ENCODE data around the gene RAB28.

Gene RAB28

GRCh38 chr4:13524504-13525243 is 40.5 kb upstream of the RAB28 start:
- no peak overlapping the region for H3K9ac ChIP-seq (ENCODE audit: low read depth in 1 of 2, low read length in 2 of 2)
- H3K36me3 ChIP-seq (ENCODE audit: control insufficient read depth in 2 of 2, insufficient read depth in 2 of 2, low read length in 2 of 2): no peaks in the 10 kb centered on the region
- H3K4me1 ChIP-seq (ENCODE audit: control insufficient read depth in 2 of 2, insufficient read depth in 2 of 2, low read length in 2 of 2): no peaks in the 10 kb centered on the region
- H3K4me3 ChIP-seq (ENCODE audit: low read length in 2 of 2): no peak overlapping the region
- H3K9me3 ChIP-seq (ENCODE audit: control insufficient read depth in 2 of 2, low read length in 2 of 2): peaks cover 6 to 10% of the 10 kb centered on the region in 2 donors
- peaks cover 50 to 60% of the 10 kb centered on the region in 2 donors for H3K27me3 ChIP-seq (ENCODE audit: control insufficient read depth in 2 of 2, insufficient read depth in 2 of 2, low read length in 2 of 2)
- no peak overlapping the region for H3K27ac ChIP-seq (ENCODE audit: low read depth in 2 of 2, low read length in 2 of 2)

GRCh38 chr4:13523591-13524503 is 39.7 kb upstream of the RAB28 start:
- no peak overlapping the region for H3K4me3 ChIP-seq (ENCODE audit: low read length in 2 of 2)
- H3K27ac ChIP-seq (ENCODE audit: low read depth in 2 of 2, low read length in 2 of 2): no peak overlapping the region
- no peaks in the 10 kb centered on the region for H3K36me3 ChIP-seq (ENCODE audit: control insufficient read depth in 2 of 2, insufficient read depth in 2 of 2, low read length in 2 of 2)
- H3K4me1 ChIP-seq (ENCODE audit: control insufficient read depth in 2 of 2, insufficient read depth in 2 of 2, low read length in 2 of 2): no peaks in the 10 kb centered on the region
- peaks cover 41 to 52% of the 10 kb centered on the region in 2 donors for H3K27me3 ChIP-seq (ENCODE audit: control insufficient read depth in 2 of 2, insufficient read depth in 2 of 2, low read length in 2 of 2)
- H3K9ac ChIP-seq (ENCODE audit: low read depth in 1 of 2, low read length in 2 of 2): no peak overlapping the region
- peaks cover 6 to 10% of the 10 kb centered on the region in 2 donors for H3K9me3 ChIP-seq (ENCODE audit: control insufficient read depth in 2 of 2, low read length in 2 of 2)

- H3K36me3 ChIP-seq (ENCODE audit: control insufficient read depth in 2 of 2, insufficient read depth in 2 of 2, low read length in 2 of 2): no peaks in the 10 kb centered on the region
- no peaks in the 10 kb centered on the region for H3K4me1 ChIP-seq (ENCODE audit: control insufficient read depth in 2 of 2, insufficient read depth in 2 of 2, low read length in 2 of 2)
- H3K4me3 ChIP-seq (ENCODE audit: low read length in 2 of 2): no peak overlapping the region
- no peak overlapping the region for H3K27ac ChIP-seq (ENCODE audit: low read depth in 2 of 2, low read length in 2 of 2)
- peaks cover 34 to 45% of the 10 kb centered on the region in 2 donors for H3K27me3 ChIP-seq (ENCODE audit: control insufficient read depth in 2 of 2, insufficient read depth in 2 of 2, low read length in 2 of 2)
- H3K9me3 ChIP-seq (ENCODE audit: control insufficient read depth in 2 of 2, low read length in 2 of 2): peaks cover 6 to 10% of the 10 kb centered on the region in 2 donors
- H3K9ac ChIP-seq (ENCODE audit: low read depth in 1 of 2, low read length in 2 of 2): no peak overlapping the region
These were observed 39.0 kb upstream of the RAB28 start for GRCh38 chr4:13523105-13523477.

- H3K9ac ChIP-seq (ENCODE audit: low read depth in 1 of 2, low read length in 2 of 2): no peak overlapping the region
- H3K27me3 ChIP-seq (ENCODE audit: control insufficient read depth in 2 of 2, insufficient read depth in 2 of 2, low read length in 2 of 2): peaks cover 30 to 44% of the 10 kb centered on the region in 2 donors
- H3K9me3 ChIP-seq (ENCODE audit: control insufficient read depth in 2 of 2, low read length in 2 of 2): peaks cover 6 to 10% of the 10 kb centered on the region in 2 donors
- H3K4me3 ChIP-seq (ENCODE audit: low read length in 2 of 2): no peak overlapping the region
- H3K36me3 ChIP-seq (ENCODE audit: control insufficient read depth in 2 of 2, insufficient read depth in 2 of 2, low read length in 2 of 2): no peaks in the 10 kb centered on the region
- H3K27ac ChIP-seq (ENCODE audit: low read depth in 2 of 2, low read length in 2 of 2): no peak overlapping the region
- H3K4me1 ChIP-seq (ENCODE audit: control insufficient read depth in 2 of 2, insufficient read depth in 2 of 2, low read length in 2 of 2): no peaks in the 10 kb centered on the region
These were observed 38.4 kb upstream of the RAB28 start for GRCh38 chr4:13522282-13523104.

GRCh38 chr4:13521047-13521446 is 36.9 kb upstream of the RAB28 start:
- Histone ChIP-seq H3K27me3 (ENCODE audit: control insufficient read depth in 2 of 2, insufficient read depth in 2 of 2, low read length in 2 of 2) (peaks cover 17 to 32% of the 10 kb centered on the region in 2 donors), H3K9me3 (ENCODE audit: control insufficient read depth in 2 of 2, low read length in 2 of 2) (peaks cover 6 to 10% of the 10 kb centered on the region in 2 donors), H3K4me1 (ENCODE audit: control insufficient read depth in 2 of 2, insufficient read depth in 2 of 2, low read length in 2 of 2) (no peaks in the 10 kb centered on the region), H3K27ac (ENCODE audit: low read depth in 2 of 2, low read length in 2 of 2) (no peak overlapping the region), H3K4me3 (ENCODE audit: low read length in 2 of 2) (no peak overlapping the region), H3K9ac (ENCODE audit: low read depth in 1 of 2, low read length in 2 of 2) (no peak overlapping the region), H3K36me3 (ENCODE audit: control insufficient read depth in 2 of 2, insufficient read depth in 2 of 2, low read length in 2 of 2) (no peaks in the 10 kb centered on the region)

- Histone ChIP-seq H3K36me3 (ENCODE audit: control insufficient read depth in 2 of 2, insufficient read depth in 2 of 2, low read length in 2 of 2) (no peaks in the 10 kb centered on the region), H3K9ac (ENCODE audit: low read depth in 1 of 2, low read length in 2 of 2) (no peak overlapping the region), H3K4me3 (ENCODE audit: low read length in 2 of 2) (no peak overlapping the region), H3K9me3 (ENCODE audit: control insufficient read depth in 2 of 2, low read length in 2 of 2) (no peaks in the 10 kb centered on the region), H3K27ac (ENCODE audit: low read depth in 2 of 2, low read length in 2 of 2) (no peak overlapping the region), H3K4me1 (ENCODE audit: control insufficient read depth in 2 of 2, insufficient read depth in 2 of 2, low read length in 2 of 2) (no peaks in the 10 kb centered on the region), H3K27me3 (ENCODE audit: control insufficient read depth in 2 of 2, insufficient read depth in 2 of 2, low read length in 2 of 2) (peaks cover 3 to 4% of the 10 kb centered on the region in 2 donors)
These were observed 32.2 kb upstream of the RAB28 start for GRCh38 chr4:13516315-13516860.

- H3K9ac ChIP-seq (ENCODE audit: low read depth in 1 of 2, low read length in 2 of 2): no peak overlapping the region
- no peaks in the 10 kb centered on the region for H3K27me3 ChIP-seq (ENCODE audit: control insufficient read depth in 2 of 2, insufficient read depth in 2 of 2, low read length in 2 of 2)
- H3K4me1 ChIP-seq (ENCODE audit: control insufficient read depth in 2 of 2, insufficient read depth in 2 of 2, low read length in 2 of 2): no peaks in the 10 kb centered on the region
- no peaks in the 10 kb centered on the region for H3K36me3 ChIP-seq (ENCODE audit: control insufficient read depth in 2 of 2, insufficient read depth in 2 of 2, low read length in 2 of 2)
- H3K27ac ChIP-seq (ENCODE audit: low read depth in 2 of 2, low read length in 2 of 2): no peak overlapping the region
- no peak overlapping the region for H3K4me3 ChIP-seq (ENCODE audit: low read length in 2 of 2)
- H3K9me3 ChIP-seq (ENCODE audit: control insufficient read depth in 2 of 2, low read length in 2 of 2): no peaks in the 10 kb centered on the region
These were observed 31.1 kb upstream of the RAB28 start for GRCh38 chr4:13515268-13515667.

GRCh38 chr4:13514722-13515121 is 30.6 kb upstream of the RAB28 start:
- Histone ChIP-seq H3K4me3 (ENCODE audit: low read length in 2 of 2) (no peak overlapping the region), H3K27ac (ENCODE audit: low read depth in 2 of 2, low read length in 2 of 2) (no peak overlapping the region), H3K27me3 (ENCODE audit: control insufficient read depth in 2 of 2, insufficient read depth in 2 of 2, low read length in 2 of 2) (no peaks in the 10 kb centered on the region), H3K36me3 (ENCODE audit: control insufficient read depth in 2 of 2, insufficient read depth in 2 of 2, low read length in 2 of 2) (no peaks in the 10 kb centered on the region), H3K9ac (ENCODE audit: low read depth in 1 of 2, low read length in 2 of 2) (no peak overlapping the region), H3K4me1 (ENCODE audit: control insufficient read depth in 2 of 2, insufficient read depth in 2 of 2, low read length in 2 of 2) (no peaks in the 10 kb centered on the region), H3K9me3 (ENCODE audit: control insufficient read depth in 2 of 2, low read length in 2 of 2) (no peaks in the 10 kb centered on the region)

- H3K27ac ChIP-seq (ENCODE audit: low read depth in 2 of 2, low read length in 2 of 2): no peak overlapping the region
- no peaks in the 10 kb centered on the region for H3K9me3 ChIP-seq (ENCODE audit: control insufficient read depth in 2 of 2, low read length in 2 of 2)
- H3K9ac ChIP-seq (ENCODE audit: low read depth in 1 of 2, low read length in 2 of 2): no peak overlapping the region
- H3K4me3 ChIP-seq (ENCODE audit: low read length in 2 of 2): no peak overlapping the region
- H3K27me3 ChIP-seq (ENCODE audit: control insufficient read depth in 2 of 2, insufficient read depth in 2 of 2, low read length in 2 of 2): no peaks in the 10 kb centered on the region
- H3K36me3 ChIP-seq (ENCODE audit: control insufficient read depth in 2 of 2, insufficient read depth in 2 of 2, low read length in 2 of 2): no peaks in the 10 kb centered on the region
- H3K4me1 ChIP-seq (ENCODE audit: control insufficient read depth in 2 of 2, insufficient read depth in 2 of 2, low read length in 2 of 2): no peaks in the 10 kb centered on the region
These were observed 27.0 kb upstream of the RAB28 start for GRCh38 chr4:13511101-13511500.

Measured in mucosa of rectum (tissue), 2 donors.